ENCODE data around the gene PI4KA.

- TF ChIP-seq ZNF468 (CRISPR knock-in tag; IDR thresholded peaks at IDR 0.05), result no peak
- no peak for TF ChIP-seq ZNF253 (CRISPR knock-in tag; IDR thresholded peaks at IDR 0.05; ENCODE audit: borderline replicate concordance)
- no peak for TF ChIP-seq SP1 (IDR thresholded peaks at IDR 0.05)
- TF ChIP-seq SP1 (CRISPR knock-in tag; IDR thresholded peaks at IDR 0.05), result no peak
- TF ChIP-seq BRCA1 (CRISPR knock-in tag; IDR thresholded peaks at IDR 0.05), result no peak
- TF ChIP-seq BHLHE40 (IDR thresholded peaks at IDR 0.05; ENCODE audit: low read length), result no peak
- TF ChIP-seq ZNF124 (CRISPR knock-in tag; IDR thresholded peaks at IDR 0.05), result no peak
Observed at GRCh38 chr22:20814221-20814808, 44.3 kb downstream of the PI4KA start.

All from HepG2 (cell line).